Stimulated activated CD4-positive, alpha-beta T cell treated with anti-CD3 and anti-CD28 coated beads, TNF-alpha, amount 100 ng/mL, for 24 hours (primary cell): ENCODE data around the gene POU6F2.

Experiments
- DNase-seq, 3 experiments: peaks; one replicate each; pipeline ENCODE4 v3.0.0-alpha.2; 2020; ENCODE audit warnings: low read depth in 3 of 3

Gene POU6F2

DNA sequence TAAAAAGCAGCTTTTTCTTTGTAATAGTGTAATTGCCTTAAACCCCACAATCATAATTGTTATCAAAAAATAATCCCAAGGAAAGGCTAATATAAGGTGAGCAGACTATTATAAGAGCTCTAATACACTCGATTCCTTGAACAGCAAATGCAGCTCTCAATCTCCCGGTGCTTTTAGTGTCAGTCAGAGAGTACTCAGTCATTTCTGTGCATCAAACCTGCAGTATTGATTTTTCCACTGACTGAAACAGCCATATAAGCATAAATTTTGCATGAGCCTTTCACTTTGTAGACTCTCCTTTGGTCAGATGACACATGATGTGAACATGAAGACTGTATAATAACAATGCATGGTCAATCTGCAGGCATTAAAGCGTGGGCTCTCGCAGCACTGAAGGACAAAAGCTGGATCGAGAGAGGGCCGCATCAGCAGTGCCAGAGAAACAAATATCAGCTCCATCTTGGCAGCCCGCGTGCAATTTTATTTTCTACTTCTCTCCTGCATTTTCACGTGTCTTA, 272.0 kb downstream of the POU6F2 start:
- no peak for DNase-seq

DNA sequence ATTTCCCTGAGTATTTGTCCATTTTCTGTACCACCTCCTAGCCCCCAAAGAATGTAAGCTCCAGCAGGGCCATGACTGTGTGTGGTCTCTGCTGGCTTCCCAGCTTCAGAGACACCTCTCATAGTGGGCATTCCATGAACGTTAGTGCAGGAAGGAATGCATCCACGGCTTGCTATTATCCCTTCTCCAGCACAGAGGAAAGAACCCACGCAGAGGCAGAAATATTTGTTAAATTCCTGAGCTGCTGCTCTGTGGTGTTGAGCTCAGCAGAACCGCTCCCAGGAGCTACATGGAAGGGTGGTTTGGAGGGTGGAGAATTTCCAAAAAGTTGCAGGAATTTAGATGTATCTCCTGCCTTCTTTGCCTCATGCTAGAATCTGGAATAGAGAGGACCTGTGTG, 275.2 kb downstream of the POU6F2 start:
- DNase-seq = no peak

DNA sequence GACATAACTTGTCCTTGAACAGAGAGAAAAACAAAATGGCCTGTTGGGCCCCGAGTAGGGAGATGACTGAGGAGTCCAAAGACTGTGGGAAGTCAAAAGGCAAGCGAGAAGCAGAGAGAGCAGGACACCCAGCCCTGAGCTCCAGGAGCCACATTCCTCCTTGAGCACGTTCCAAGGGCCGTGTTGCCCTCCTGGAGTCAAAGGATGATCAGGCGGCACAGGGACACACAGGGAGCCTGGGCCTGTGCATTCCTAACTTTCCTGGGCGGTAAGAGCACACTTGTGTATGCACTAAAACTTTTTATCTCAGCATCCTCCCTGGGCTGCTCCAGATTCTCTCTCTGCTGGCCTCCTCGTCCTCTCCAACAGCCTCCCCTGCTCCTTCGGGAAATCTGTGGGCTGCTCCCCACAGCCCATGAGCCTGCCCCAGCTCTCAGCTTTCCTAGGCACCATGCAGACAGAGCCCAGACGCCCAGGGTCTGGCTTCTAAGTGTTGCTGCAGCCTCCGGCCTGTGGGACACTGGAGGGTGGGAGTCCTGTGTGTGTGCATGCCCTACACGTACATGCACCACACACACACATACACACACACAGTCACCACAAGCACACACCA, 281.8 kb downstream of the POU6F2 start:
- no peak for DNase-seq

DNA sequence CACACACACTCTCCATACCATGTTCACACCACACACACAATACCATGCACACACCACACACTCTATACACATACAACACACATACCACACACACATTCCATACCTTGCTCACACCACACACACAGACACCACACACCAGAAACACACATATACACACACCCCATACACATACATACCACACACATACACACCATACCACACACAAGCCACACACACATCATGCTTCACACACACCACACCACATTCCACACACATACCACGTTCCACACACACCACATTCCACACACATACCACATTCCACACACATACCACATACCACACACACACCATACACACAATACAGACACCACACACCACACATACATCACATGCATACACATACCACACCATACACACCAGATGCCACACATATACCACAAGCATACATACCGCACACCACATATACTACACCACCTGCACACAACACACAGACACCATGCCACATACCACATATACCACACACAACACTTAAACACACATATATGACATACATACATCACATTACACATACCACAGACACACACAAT, 282.7 kb downstream of the POU6F2 start:
- DNase-seq = no peak

DNA sequence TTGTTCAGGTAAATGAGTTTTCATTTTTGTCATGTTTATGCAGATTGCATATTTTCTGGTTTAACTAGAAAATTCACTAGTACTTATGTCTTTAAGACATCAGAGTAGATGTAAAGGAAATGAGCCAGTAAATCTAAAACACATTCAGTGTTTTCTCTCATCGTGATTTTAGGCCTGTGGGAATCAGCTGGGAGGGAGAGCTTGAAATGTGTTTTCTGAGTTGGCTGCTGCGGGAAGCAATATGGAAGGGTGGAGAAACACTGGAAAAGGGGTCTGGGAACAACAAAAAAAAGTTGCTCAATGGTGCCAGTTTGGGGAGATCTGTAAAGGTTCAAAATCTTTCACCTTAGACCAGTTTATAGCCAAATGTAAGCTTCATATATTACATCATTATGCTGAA, 284.1 kb downstream of the POU6F2 start:
- DNase-seq = no peak

DNA sequence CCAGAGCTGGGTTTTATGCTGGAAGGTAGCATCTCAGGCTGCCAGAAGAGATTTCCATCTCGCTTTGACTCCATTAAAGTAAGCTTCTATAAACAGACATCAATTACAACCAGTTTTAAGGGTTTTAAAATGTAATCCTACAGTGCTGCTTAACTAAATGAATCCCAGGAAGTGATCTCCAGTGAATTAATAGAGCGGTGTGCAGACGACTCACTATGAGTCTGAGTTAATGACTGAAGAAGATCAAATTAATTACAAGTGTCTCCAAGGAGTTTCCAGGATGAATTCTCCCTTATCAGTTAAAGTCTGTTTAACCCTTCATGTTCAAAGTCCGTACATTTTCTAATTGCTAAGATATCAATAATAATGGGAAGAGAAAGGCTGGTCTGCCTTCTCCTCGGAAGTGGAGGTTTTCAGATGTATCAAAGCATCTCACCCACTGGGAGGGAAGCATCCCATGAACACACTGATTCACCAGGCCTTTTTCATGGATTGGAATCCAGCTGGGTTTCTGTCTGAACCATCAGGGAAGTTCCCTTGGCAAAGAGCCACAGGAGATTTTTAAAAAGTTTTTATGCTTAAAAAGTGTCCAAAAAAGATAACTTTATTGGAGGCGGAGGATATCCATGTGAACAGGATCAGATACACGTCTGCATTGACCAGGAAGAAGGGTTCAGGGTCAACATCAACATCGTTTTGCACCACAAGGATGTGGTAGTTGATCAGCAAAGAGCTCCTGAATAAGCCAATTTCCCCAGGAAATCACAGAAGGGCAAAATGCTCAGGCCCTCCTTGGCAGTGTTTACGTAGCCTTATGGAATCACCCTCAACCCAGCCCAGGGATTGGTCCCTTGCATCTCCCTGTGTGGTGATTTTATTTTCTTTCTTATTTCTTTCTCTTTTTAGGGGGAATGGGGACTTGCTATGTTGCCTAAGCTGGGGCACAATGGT, 288.2 kb downstream of the POU6F2 start:
- no peak for DNase-seq

DNA sequence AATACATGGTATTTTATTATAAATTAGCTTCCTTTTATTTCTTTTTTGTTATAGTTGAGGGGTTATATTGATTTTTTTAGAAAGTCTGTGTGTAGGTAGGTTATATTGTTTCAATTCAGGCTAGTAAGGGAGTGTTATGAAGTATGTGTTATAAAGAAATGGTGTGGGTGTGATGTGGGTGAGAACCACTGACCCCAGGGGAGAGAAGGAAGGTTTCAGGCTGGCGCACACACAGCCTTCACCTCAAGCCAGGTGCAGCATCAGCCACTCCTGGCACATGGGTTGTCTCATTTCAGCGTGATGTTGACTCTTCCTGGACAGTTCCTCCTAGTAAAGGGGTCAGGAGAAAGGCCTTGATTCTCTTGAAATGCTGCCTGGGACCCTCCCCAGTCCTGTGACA, 291.3 kb downstream of the POU6F2 start:
- DNase-seq = no peak

DNA sequence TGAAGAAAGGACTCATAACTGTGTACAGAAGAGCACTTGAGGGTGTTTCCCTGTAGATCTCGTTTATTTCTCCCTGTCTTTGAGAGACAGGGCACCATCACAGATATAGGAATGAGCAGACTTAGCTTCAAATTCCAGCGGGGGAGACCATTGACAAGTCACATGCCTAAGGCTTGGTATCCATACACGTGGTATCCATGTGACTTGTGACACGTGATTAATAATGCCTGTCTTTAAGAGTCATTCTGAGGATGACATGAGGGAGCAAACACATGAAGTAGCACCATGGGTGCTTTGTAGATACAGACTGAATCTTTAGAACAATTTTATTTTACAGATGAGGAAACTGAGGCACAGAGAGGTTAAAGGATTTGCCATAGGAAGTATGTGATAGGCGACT, 292.3 kb downstream of the POU6F2 start:
- DNase-seq = no peak

DNA sequence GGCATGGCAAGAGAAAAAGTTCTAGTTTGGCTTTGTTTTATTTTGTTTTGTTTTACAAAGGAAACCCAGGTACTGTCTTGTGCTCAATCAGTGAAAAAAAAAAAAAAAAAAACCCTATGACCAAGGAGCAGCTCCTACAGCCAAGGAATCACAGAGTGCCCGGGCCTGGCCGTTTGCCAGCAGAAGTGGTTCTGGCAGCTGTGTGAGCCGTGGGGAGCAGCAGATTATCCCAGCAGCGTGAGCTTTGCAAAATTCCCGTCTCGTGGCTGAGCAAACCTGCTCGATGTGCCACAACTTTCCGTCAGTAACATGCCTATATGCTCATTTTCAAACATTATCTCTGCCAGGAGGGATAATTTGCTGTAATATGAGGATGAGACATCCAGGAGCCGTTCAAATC, 293.7 kb downstream of the POU6F2 start:
- no peak for DNase-seq

DNA sequence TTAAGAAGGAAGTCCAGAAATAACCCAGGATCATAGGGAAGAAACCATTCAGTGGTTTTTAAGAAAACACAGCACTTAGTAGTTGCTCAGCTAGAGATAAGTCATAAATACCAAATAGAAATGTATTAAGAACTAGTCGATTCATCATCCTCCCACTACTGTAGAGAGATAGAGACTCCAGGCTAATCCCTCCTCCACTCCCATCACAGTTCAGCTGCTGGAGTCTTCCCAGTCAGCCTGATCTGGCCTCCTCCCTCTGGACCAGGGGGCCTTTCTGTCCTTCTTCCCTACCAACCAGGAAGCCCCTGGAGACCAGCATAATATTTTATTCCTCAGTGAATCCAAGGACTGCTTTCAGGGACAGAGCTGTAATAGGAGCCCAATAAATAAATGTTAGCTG, 294.4 kb downstream of the POU6F2 start:
- DNase-seq = no peak

DNA sequence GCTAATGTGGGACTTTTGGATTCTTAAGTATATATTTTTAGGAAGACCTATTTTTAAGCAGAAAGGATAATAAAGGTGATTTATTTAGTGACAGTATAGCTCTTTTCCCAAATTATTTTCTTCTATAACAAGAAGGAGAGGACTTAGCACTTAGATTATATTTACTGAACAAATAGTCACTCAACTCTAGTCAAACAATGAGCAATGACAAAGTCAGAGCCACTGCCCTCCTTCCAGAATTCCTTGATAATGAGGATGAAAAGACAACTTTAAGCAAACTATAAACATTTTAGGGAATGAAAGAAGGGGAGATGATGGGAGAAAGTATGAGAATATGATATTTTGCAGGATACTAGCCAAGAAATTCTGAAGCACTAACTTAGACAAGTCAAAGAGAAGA, 295.0 kb downstream of the POU6F2 start:
- no peak for DNase-seq

DNA sequence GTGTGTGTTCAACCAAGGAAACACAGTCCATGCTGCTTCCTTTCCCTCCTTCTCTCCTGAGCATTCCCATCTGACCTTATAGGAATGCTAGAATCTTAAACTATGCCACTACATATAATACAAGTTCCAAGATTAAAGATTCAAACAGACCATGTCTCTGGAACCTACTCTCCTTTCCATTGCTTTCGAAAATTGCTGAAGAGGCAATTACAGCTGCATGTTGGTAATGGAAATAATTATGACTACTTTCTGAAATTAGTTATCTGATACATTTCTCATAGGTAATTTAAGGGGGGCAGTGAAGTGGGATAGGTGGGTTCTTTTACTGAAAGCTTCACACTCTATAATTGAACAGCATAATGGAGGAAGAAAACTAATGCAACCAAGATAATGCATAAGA, 302.6 kb downstream of the POU6F2 start:
- no peak for DNase-seq

DNA sequence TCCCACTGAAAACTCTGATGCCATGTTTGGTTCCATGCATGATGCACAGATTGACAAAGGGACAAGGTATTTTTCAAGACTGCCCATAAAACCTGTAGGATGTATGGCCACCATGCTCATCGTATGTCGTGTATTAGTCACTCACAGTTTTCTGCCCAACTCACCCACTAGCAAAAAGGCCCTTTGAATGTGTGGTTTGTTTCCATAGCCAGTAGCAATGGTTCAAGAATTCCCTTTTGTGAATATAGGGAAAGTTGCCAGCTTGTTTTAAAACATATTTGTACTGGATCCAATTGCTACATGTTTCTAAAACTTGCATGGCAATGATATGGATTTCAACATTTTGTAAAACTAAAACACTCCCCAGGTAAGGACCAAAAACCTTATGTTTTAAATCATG, 307.5 kb downstream of the POU6F2 start:
- DNase-seq = no peak

DNA sequence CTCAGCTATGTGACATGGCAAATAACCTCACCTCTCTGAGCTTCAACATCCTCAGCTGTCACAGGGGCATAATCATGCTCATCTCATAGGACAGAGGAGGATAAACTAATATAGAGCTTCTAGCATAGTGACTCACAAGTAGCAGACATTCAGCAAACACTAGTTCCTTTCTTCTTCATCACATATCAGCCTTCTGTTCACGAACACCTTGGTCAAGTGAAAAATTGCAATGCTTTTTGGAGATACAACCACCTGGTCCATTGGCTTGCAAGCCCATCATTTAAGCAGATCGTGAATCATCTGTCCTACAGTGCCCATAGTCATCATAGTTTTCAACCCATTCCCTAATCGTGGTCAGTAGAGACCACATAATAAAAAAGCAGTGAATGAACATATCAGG, 310.6 kb downstream of the POU6F2 start:
- DNase-seq = no peak

DNA sequence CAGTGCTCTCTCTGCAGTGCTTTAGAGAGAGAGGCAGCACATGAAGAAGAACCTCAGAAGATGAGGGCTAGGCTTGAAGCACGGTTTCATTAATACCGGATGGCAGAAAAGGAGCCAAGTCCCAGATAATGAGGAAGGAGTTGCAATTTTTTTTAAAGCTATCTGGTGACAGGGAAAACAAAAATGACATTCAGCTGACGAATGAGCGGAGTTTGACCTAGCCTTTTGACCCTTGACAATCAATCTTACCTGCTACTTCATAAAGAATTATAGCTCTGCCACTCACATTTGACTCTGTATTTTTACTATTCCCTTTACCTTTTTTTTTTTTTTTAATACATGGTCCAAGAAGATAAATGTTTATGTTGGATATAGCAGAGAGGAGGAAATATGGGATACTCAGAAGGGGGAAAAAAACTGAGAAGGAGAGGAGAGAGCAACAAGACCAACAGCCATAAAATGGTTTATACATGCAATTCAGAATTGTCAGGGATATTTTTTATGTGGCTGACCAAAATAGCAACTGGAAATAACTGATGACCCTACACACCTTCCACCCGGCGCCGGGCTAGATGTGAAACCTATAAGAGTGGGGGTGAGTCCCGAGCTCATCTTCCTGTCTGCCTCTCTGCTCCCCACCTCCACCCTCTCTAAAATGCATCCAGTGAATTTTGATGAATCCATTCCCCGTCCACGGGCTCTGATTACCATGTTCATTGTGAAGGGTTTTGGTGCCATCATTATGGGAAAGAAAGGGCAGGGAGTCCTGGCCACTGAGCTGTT, 314.1 kb downstream of the POU6F2 start:
- no peak for DNase-seq

DNA sequence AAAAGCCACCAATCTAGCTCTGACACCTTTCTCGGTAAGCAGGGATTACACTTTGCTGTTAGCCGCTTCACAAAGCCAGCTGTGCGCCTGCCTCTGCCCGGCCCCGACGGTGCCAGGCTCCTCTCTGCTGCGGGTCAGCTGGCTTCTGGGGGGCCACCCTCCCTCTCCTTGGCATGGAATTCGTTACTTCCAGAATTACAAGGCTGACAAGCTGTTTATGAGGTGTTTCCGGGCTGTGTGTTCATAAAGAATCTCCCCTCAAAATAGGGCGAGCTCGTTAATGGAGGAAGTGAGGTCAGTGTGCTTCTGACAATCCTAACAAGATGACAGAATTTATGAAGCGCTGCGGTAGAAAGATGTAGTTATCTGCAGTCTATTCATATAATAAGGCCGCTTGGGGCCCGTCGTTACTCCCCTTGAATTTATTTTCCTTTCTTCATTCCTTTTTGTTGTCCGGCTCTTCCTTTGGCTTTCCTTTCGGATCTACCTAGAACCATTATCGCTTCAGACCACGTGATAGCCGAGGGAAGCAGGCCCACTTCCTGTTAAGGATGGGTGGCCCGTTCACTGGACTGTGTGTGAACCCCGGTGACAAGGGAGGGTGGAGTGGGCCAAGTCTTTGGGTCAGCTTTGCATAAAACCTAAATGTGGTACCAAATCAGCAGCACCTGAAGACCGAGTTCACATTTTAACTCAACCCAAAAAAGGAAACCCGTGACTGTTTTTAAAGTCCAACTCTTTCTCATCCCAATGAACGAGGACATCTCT, 315.5 kb downstream of the POU6F2 start:
- no peak for DNase-seq

DNA sequence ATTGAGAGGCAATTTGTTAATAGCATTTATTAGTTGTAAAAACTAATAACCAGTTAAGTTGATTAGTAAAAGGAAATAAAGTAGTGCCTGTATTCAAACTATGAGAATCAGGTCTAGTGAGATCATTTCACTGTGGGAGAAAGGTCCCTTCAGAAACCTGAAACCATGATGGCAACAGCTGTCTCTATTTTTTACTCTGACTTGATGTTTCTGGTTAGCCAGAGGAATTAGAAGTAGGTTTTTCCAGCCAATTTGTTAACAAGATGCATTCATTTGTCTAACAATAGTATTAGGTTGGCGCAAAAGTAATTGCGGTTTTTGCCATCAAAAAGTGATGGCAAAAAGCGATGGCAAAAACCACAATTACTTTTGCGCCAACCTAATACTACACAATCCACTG, 316.3 kb downstream of the POU6F2 start:
- no peak for DNase-seq

DNA sequence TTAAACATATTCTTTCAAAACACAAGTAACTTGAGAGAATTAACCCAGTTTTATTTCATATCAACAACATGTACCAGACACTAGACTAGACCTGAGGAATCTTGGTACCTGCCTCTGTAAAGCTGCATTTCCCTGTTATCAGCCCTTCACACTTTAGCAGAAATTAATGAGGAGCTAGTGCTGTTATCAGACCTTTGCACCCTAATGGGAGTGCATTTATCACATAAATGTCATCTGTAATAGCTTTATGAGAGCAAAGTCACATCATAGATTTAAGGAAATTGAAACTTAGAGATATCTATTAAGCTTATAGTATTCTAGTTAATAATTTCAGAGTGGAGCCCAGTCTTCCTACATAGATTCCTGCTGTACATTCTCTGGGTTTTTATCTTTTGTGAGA, 318.1 kb downstream of the POU6F2 start:
- DNase-seq = no peak

DNA sequence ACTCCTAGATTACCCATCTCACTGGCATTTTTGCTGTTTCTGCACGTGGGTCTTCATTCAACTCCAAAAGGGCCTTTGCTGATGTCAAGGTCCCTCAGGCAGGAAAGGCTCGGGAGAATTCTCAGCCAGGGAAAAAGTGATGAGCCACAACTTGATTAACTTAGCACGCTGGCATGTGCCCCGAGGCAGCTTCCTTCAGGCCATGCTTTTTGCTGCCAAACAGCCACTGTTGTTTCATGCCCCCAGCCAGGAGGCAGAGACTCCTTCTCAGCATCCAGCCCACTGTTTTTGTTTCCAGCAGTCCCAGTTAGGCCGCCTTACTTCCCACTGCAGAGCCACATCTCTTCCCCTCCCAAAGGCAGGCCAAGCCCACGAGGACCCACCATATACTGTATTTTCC, 322.0 kb downstream of the POU6F2 start:
- DNase-seq = no peak

DNA sequence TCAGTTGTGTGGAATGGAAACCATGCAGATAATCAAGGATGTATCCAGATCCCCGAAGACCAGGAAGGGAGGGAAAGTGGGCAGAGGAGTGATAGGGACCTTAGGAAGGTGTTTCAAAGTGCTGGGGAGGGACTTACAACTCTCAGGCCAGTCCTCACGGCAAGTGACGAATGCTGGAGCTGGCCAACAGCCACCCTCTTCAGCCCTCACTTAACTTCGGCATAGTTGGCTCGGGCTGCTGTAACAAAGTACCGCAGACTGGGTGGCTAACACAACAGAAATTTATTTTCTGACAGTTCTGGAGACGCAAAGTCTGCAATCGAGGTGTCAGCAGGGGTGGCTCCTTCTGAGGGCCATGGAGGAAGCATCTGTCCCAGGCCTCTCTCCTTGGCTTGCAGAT, 322.6 kb downstream of the POU6F2 start:
- DNase-seq = no peak

DNA sequence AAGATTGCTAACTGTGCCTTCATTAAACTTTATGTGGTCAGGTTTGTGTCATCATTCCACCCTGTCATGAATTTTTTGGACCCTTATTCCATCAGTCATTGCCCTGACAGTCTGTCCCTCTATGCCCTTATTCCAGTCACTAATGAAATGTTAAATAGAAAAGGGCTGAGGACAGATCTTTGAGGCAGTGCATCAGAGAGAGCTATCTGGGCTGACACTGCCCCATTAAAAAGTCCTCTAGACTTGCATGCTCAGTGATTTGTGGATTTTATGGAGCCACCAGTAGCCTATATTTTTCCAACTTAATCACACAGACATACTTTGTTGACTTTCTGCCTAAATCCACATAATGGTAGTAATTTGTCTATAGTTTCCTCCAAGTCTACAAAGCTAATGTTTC, 323.8 kb downstream of the POU6F2 start:
- no peak for DNase-seq
